ENCODE data around the gene TNFRSF19.

Gene TNFRSF19

GRCh38 chr13:23561261-23561660, 9.0 kb upstream of the TNFRSF19 start:
- DNase-seq (ENCODE audit: extremely low spot score): no peak
- CTCF ChIA-PET: no interaction called here
- TF ChIP-seq FOXM1 (IDR thresholded peaks at IDR 0.05; ENCODE audit: borderline replicate concordance) (no peak), LEF1 (IDR thresholded peaks at IDR 0.05; ENCODE audit: borderline replicate concordance) (no peak), SUZ12 (IDR thresholded peaks at IDR 0.05) (no peak), CTBP1 (IDR thresholded peaks at IDR 0.05; ENCODE audit: borderline replicate concordance) (no peak), NFRKB (IDR thresholded peaks at IDR 0.05) (no peak), ZNF384 (IDR thresholded peaks at IDR 0.05) (no peak), ELF4 (IDR thresholded peaks at IDR 0.05) (no peak), HDGF (IDR thresholded peaks at IDR 0.05; ENCODE audit: borderline replicate concordance) (no peak), PKNOX1 (IDR thresholded peaks at IDR 0.05) (no peak), FOXA1 (IDR thresholded peaks at IDR 0.05) (no peak), BHLHE40 (IDR thresholded peaks at IDR 0.05; ENCODE audit: borderline replicate concordance) (no peak), FOXK2 (IDR thresholded peaks at IDR 0.05) (no peak), TARDBP (IDR thresholded peaks at IDR 0.05) (no peak), SP1 (IDR thresholded peaks at IDR 0.05) (no peak), L3MBTL2 (conservative IDR thresholded peaks at IDR 0.05) (no peak)
- POLR2A ChIA-PET: no interaction called here

GRCh38 chr13:23563085-23563845, 6.9 kb upstream of the TNFRSF19 start:
- no peak for TF ChIP-seq FOXA1 (IDR thresholded peaks at IDR 0.05)
- TF ChIP-seq PKNOX1 (IDR thresholded peaks at IDR 0.05): no peak
- TF ChIP-seq FOXK2 (IDR thresholded peaks at IDR 0.05): no peak
- TF ChIP-seq NFRKB (IDR thresholded peaks at IDR 0.05): no peak
- no peak for TF ChIP-seq ARNT (IDR thresholded peaks at IDR 0.05)
- no peak for TF ChIP-seq SP1 (IDR thresholded peaks at IDR 0.05)
- no peak for TF ChIP-seq CTBP1 (IDR thresholded peaks at IDR 0.05; ENCODE audit: borderline replicate concordance)
- no peak for TF ChIP-seq LEF1 (IDR thresholded peaks at IDR 0.05; ENCODE audit: borderline replicate concordance)
- TF ChIP-seq FOXM1 (IDR thresholded peaks at IDR 0.05; ENCODE audit: borderline replicate concordance): no peak
- CTCF ChIA-PET: no interaction called here
- POLR2A ChIA-PET: no interaction called here
- no peak for DNase-seq (ENCODE audit: extremely low spot score)

GRCh38 chr13:23567906-23568460, 2.2 kb upstream of the TNFRSF19 start:
- ChIA-PET CTCF (interaction anchor here (0.6 kb wide), 1 partner anchor 189 kb away, joined by 4 read pairs; no protein-coding TSS in a partner anchor), POLR2A (no interaction called here)
- DNase-seq (ENCODE audit: extremely low spot score): no peak
- no peak for TF ChIP-seq PKNOX1 (IDR thresholded peaks at IDR 0.05)
- no peak for TF ChIP-seq FOXK2 (IDR thresholded peaks at IDR 0.05)
- TF ChIP-seq TARDBP (IDR thresholded peaks at IDR 0.05): no peak
- TF ChIP-seq LEF1 (IDR thresholded peaks at IDR 0.05; ENCODE audit: borderline replicate concordance): no peak
- TF ChIP-seq L3MBTL2 (conservative IDR thresholded peaks at IDR 0.05): no peak
- TF ChIP-seq NFRKB (IDR thresholded peaks at IDR 0.05): no peak
- TF ChIP-seq BHLHE40 (IDR thresholded peaks at IDR 0.05; ENCODE audit: borderline replicate concordance): no peak
- no peak for TF ChIP-seq CTBP1 (IDR thresholded peaks at IDR 0.05; ENCODE audit: borderline replicate concordance)

- no peak for TF ChIP-seq TARDBP (IDR thresholded peaks at IDR 0.05)
- no peak for TF ChIP-seq NFRKB (IDR thresholded peaks at IDR 0.05)
- TF ChIP-seq FOXA1 (IDR thresholded peaks at IDR 0.05): no peak
- no peak for TF ChIP-seq SUZ12 (IDR thresholded peaks at IDR 0.05)
- no peak for TF ChIP-seq BHLHE40 (IDR thresholded peaks at IDR 0.05; ENCODE audit: borderline replicate concordance)
- TF ChIP-seq CTBP1 (IDR thresholded peaks at IDR 0.05; ENCODE audit: borderline replicate concordance): no peak
- POLR2A ChIA-PET: interaction anchor here (0.7 to 1.2 kb wide), 2 partner anchors 101 to 137 kb away, joined by 3 to 4 read pairs; no protein-coding TSS in a partner anchor
- CTCF ChIA-PET: interaction anchor here (0.6 to 1.8 kb wide), 8 partner anchors 14 to 197 kb away, joined by 3 to 7 read pairs (median 3); no protein-coding TSS in a partner anchor
- no peak for DNase-seq (ENCODE audit: extremely low spot score)
Measured at GRCh38 chr13:23570921-23571315, 706 bp downstream of the TNFRSF19 start.

- CTCF ChIA-PET: interaction anchor here (0.6 to 1.8 kb wide), 6 partner anchors 82 to 196 kb away, joined by 3 to 7 read pairs (median 3); no protein-coding TSS in a partner anchor
- POLR2A ChIA-PET: interaction anchor here (1.2 kb wide), 1 partner anchor 136 kb away, joined by 3 read pairs; no protein-coding TSS in a partner anchor
- TF ChIP-seq ZNF384 (IDR thresholded peaks at IDR 0.05) (no peak), CTBP1 (IDR thresholded peaks at IDR 0.05; ENCODE audit: borderline replicate concordance) (no peak), PKNOX1 (IDR thresholded peaks at IDR 0.05) (no peak), LEF1 (IDR thresholded peaks at IDR 0.05; ENCODE audit: borderline replicate concordance) (no peak), FOXM1 (IDR thresholded peaks at IDR 0.05; ENCODE audit: borderline replicate concordance) (no peak), HDGF (IDR thresholded peaks at IDR 0.05; ENCODE audit: borderline replicate concordance) (no peak), TARDBP (IDR thresholded peaks at IDR 0.05) (no peak)
- DNase-seq (ENCODE audit: extremely low spot score): no peak
Measured at GRCh38 chr13:23571431-23571830, 1.2 kb downstream of the TNFRSF19 start.
